GM11168 (cell line): ENCODE results near the gene INPP4B.

Experiments
- in situ Hi-C: fragments of 300-500 bp; cut with MboI; formaldehyde crosslinking; loops from one replicate; pipeline ENCODE4 v1.12.0; 2022; ENCODE audit warnings: low sequenced_read_pairs; ENCODE audit not compliant: unreplicated experiment

The INPP4B gene

DNA sequence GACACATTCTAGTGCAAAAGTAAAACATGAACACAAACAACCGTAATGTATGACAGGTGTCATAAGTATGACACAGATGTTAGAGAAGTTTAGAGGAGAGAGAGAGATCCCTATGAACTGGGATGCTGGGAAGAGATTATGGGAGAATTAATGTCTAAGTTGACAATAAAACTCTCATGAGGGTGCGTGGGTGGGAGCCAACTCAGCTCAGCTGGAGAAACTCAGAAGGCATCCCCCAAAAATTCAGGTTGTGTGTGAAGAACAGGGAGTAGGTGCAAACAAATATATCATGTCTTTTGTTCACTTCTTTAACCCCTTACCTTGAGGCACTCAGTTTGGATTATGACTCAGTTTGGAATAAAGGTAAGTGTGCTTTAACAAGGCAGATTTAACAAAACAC lies 484.1 kb downstream of the INPP4B start:
- in situ Hi-C loops, result no loop called here

DNA sequence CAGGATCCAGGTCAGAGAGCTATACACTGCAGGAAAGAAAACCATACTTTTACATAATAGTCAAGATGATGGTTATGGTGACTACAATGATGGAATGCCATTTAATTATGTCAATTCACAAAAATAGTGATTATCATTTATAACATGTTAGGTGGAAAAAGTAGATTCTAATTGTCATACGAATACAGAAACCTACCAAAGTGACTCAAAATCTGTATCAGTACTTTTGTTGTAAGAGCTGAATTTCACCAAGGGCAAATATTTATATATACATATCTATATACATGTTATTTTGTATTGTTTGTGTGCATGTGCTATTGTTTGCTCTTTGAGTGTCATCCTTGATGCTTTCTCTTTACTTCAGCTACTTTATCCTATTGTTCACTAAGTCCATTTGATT lies 485.4 kb downstream of the INPP4B start:
- in situ Hi-C loops, result no loop called here

DNA sequence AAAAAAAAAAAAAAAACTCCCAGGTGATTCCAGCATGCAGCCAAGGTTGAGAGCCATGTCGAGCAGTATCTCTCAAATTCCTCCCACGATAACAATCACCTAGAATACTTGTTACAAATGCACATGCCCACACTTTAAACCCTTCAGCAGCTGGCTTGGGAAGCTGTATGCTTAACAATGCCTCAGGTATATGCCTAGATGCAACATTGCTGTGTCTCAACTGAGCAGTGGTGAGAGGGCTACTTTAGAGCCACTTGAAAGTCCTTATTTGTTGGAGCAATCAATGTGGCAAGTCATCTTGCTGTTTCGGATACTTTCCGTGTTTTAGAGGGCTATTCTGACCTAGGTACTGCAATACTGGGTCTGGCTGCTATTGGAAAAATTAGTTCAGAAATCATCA lies 487.4 kb downstream of the INPP4B start:
- in situ Hi-C loops, result no loop called here

DNA sequence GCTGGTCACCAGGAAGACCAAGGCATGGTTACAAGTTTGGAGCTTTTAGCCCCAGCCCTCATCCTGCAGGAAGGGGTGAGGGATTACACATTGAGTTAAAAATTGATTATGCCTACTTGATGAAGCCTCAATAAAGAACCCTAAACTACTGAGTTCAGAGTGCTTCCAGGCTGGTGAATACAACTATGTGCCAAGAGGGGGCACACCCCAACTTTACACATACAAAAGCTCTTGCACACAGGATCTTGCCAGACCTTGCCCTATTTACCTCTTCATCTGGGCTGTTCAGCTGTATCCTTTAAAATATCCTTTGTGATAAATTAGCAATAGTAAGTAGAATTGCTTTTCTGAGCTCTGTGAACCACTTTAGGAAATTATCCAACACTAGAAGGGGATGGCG lies 489.3 kb downstream of the INPP4B start:
- in situ Hi-C loops, result no loop called here

DNA sequence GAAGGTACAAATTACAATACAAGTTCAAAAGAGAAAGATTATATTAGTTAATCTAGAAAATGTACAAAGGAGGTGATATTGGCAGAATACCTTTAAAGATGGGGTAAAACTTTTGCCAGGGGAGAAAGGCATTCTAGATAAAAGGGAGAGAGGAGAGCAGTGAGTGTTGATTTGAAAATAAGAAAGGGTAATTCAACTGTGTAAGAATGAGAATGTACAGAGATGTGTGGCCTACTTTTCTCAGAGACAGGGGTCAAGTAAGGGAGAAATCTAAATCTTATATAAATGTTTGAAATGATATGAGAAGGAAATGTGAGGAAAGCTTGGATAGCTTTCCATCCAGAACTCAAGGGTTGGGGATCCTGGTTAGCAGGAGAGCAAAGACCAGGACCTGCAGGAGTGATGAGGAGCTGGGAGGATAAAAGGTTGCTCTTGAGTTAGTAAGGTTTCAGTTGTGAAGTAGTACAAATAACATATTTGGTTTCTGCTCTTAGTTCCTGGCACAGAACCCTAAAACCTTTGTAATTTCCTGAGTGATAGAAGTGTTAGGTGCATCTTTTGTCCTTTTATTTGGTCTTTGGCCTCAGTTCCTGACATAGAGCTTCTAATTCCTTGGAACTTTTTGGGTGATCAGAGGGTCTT lies 489.9 kb downstream of the INPP4B start:
- in situ Hi-C loops, result no loop called here

DNA sequence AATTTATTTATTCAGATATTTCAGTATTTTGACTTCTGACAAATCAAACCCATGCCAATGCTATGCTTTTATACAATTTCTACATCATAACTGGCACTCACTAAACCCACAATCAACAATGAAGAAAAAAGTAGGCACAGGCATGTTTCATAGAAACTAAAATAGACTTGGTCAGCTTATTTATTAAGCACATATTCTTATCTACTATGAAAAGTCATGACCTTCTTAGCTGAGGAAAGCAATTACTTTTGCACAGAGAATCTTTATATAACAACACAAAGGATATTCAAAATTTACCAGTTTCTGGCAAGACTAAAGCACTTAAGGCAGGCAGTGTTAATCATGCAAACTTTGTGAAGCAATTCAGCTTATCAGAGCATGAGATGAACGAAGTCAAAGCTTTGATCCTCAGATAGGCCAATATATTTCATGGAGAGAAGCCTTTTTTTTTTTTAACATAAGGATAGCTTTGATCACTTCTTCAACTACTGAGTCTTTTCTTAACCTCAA lies 490.6 kb downstream of the INPP4B start:
- in situ Hi-C loops, result no loop called here

DNA sequence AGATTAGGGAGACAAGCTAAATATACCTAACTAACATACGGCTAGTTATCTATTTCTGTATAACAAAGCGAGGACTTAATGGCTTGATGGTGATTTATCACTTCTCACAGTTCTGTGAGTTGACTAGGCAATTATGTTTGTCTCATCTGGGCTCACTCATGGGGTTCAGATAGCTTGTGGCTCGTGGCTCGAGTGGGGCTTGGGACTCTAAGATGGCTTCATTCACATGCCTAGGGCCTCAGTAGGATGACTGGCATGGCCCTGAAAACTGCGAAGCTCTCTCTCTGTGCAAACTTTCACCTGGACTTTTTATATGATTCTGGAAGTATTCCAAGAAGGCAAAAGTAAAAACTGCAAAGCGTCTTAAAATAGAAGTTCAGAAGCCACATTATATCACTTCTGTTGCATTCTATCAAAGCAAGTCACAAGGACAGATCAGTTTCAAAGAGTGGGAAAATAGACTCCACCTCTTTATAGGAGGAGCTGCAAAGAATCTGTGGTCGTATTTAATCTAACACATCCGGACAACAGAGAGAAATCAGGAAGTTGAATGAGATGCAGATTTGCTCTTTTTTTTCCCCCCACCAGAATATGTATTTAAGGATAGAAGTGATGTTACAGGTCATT lies 491.2 kb downstream of the INPP4B start:
- in situ Hi-C loops, result no loop called here

DNA sequence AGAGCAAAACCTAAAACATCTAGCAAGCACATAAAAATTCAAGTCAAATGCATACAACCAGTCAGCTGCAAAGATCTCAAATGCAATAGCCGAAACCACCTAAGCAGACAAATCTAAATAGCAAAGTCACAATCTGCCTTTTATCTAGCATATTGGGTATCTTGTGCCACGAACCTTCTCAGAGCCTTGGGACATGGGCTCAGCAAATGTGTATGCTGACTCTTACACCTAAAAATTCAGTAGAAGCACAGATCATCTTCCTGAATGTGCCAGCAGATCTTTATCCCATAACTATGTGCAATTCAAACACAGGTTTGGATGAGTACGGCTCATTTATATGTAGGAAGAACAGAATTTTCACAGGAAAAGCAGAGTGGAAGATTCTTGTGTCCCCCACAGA lies 492.1 kb downstream of the INPP4B start:
- in situ Hi-C loops, result no loop called here

DNA sequence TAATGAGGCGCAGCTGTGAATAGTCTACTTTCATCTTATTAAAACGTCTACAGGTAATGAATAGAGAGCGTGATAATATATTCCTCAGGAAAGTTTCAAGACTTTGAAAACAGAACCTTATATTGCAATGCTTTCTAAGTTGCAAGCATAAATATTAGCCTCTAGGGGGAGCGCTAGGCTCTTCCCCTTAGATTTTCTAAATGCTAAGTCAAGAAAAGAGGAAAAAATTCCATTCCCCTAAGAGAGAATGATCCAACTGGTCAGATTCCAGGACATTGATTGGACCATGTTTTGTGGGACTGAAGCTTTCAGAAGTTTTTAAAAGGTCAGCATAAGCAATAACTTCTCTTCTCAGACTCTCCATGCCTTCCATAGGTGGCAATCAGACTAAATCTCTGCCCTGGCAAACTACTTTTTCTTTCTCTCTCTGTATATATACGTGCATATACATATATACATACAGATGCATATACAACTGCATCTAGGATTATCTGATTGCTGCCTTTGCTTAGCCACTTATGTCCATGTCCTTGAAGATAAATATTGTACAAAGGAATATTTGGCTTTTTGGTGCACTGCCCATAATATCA lies 492.9 kb downstream of the INPP4B start:
- in situ Hi-C loops, result no loop called here

DNA sequence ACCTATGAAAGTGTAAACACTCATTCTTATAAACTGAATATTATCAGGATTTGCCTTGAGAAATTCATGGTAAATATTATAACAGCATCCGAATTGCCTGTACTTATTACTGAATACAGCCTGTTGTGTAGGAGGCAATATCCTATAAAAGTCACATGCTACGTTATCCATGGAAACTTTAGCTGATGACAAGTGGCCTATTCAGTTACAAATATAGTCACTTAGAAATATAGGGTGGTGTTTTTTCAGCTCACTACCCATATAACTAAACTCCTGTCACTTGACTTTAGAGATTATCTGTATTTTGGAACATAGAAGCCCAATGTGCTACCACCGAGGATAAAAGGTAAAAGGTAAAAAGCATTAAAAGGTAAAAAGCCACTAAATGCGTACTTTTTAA lies 493.4 kb downstream of the INPP4B start:
- in situ Hi-C loops, result no loop called here

DNA sequence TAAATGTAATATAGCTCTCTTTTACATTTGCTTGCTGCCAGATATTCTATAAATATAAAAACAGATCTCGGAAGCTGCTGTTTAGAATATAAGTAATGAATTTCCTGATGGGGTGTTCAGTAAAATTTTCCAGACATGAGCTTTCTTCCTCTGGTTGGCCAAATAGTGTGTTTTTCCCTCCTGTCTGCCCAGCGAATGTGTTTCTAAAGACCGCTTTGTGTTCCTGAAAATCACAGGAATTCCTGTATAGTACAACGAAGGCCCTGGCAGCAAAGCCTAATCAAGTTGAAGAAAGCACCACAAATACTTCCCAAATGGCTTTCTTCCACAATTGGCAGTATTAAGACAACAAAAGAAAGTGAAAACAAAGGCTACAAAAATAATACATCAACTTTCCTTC lies 494.1 kb downstream of the INPP4B start:
- in situ Hi-C loops, result no loop called here

DNA sequence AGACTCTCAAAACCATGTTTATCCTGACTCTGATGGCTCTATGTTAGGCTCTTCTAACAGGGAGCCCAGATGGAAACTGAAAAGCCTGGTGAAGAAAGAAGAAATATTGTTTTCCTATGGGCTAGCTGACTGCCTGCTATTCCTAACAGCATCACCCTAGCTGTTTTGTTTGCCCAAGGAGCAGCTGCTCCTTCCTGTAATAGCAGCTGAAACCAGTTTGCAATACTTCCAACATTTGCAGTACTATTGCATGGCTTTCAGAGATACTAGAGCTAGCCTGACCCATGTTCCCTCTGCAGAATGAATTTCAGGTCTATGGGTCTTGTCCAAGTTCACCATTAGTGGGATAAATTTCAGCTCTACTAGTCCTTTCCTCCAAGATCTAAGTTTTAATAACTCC lies 495.2 kb downstream of the INPP4B start:
- in situ Hi-C loops, result no loop called here

DNA sequence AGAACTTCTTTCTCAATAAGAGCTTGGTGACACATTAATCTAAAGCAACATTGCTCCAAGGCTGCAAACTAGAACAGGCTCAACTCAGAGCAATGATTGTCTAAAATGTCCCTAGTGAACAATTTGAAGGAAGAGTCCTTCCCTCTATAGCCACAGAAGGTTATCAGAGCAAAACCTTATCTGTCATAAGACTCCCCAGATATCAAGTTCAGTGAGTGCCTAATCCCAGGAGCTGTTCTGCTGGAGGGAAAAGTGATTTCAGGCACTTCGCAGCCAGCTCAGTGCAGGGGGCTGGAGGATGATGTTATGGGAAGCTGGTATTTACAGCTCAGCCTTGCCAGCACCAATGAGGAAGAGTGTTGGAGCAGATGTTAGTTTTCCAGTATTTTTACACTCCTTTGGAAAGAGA lies 497.5 kb downstream of the INPP4B start:
- in situ Hi-C loops, result no loop called here

DNA sequence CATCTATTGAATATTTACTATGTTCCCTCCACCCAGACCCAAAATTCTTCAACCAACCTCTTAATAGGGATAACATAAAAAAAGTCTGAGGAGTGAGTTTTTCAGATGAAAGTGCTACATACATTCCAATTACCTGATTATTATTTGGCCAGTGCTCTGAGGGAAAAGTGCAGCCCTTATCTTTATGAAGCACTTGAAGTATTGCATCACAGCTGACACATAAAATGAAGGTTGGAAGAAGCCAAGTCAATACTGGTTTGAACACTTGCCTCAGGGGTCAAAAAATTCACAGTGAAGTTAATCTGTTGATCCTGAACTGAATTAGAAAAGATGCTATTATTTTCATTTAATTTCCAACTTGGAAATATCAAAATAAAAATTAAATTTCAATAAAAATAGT lies 498.9 kb downstream of the INPP4B start:
- in situ Hi-C loops, result no loop called here

DNA sequence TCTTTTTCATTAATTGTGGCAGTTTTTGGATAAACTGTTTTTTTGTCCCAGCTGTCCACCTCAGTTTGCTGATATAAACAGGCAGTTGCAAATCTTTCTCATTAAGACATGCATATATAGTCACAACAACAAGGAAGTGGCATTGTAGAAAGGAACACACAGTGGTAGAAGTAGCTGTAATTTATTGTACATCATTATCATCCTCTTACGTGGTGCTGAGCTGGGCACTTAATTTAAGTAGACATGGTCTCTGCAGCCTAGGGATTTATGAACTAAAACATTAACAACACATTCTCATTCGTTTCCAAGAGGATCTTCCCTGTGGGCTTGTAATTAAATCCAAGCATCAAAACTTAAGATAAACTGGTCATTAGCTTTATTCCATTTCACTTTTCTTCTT lies 500.2 kb downstream of the INPP4B start:
- in situ Hi-C loops, result no loop called here

DNA sequence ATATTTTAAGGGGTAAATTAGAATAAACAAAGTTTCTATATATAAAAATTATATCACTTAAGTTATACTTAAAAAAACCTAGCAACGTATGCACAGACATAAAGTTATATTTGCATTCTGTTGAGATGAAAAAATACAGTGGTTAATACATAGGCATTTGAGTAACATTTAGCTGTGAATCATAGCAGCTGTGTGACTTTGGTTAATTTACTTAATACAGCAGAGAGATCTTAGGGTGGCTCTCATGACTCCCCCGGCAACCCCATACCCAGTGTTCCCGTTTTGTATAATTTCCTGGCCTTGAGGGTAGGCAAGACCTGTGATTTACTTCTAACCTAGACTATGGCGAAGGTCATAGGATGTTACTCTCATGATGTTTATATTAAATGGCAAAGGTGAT lies 504.8 kb downstream of the INPP4B start:
- in situ Hi-C loops, result no loop called here

DNA sequence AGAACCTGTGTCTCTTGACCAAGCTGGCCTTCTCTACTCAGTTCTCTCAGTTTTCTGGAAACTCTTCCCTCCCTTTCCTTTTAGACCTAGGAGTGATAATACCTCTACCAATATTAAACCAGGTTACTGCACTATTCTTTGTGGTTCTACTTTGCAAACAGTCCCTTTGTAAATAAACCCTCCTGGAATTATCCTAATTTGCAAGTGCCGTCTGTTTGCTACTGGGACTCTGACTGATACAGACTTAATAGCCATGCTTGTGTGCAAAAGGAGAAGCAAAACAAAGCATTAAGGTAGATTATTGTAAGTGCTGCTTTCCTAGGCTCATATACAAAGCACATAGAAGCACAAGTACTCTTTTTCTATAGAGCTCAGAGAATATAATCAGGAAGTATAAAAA lies 507.0 kb downstream of the INPP4B start:
- in situ Hi-C loops, result no loop called here

DNA sequence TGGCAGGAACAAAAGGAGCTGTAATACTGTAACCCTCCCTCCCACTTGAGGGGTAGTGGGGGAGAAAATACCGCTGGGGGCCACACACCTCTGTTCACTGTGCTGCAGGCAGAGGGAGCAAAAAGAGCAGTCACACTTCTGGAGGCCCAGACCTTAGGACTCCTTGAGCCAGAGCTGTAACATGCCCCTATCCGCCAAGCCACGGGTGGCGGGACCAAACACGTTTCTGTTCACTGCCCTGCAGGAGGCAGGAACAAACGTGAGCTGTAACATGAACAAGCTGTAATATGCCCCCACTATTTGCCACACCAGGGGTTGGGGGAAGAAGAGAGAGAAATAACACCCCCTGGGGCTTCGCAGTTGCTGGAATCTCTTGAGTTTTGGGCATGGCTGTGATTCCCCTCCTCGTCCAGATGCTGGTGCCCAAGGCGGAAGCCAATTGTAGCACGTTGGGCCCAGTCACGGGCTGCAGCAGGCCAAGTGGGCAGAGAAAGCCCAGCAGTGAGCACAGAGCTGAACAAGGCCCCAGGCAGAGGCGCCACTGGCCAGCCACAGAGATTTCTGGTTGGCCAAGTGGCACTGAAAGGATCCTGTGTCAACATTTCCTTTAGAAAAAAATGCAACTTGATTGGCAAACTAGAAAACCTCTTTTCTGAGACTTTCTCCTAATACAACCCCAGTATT lies 509.7 kb downstream of the INPP4B start:
- in situ Hi-C loops, result no loop called here

DNA sequence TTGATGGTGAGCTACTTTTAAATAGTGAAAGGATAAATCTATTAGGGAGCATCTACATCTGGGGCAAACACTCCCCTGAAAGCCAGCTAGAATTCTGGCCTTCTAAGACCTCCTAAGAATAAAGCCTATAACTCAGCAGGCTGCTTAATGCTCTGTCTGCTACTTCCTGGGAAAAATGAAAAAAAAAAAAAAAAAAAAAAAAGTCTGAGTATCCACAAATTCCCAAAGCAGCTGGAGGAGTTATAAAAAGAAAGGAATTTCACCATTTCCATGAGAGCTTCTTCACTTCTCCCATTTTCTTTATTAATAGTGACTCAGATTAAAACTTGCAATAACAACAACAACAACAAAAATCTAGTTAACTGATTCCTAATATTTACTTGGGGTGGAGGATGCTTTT lies 511.2 kb downstream of the INPP4B start:
- in situ Hi-C loops, result no loop called here

DNA sequence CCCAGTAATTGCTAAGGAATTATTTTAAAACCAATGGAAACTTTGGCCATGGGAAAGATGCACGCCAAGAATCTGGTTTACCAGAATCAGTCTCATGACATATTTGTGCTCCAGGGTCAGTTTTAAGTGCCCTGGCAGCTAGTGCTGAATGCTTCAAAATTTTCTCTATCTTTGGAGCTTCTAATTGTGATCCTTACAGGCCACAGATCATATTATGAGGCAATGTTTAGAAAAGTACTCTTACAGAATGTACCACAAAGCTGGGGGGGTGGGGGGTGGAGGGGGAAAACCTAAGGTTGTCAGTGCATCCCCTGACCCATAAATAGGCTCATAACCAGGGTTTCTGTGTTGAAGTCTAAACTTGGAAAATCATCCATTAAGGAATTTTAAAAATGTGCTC lies 514.5 kb downstream of the INPP4B start:
- in situ Hi-C loops, result no loop called here

DNA sequence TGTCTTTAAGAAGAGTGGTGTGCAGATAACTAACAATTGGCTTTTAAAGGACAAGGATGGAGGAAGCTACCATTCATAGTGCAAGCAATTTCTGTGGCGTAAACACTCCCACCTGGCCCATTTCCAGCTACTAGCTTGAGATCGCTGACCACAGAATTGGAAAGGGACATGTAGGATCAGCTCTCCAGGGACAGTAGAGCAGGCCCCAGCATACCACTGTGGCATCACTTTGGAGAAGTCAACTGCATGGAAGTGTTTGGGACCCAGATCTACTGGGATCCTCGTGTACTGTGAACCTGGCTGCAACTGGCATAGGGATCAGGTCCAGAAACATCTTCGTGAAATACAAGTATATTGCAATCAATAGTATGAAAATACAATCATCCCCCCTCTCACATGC lies 515.0 kb downstream of the INPP4B start:
- in situ Hi-C loops, result no loop called here
